NCI-H82 treated with DMSO at 0.1 percent for 48 hours (cell line): ENCODE data around the gene HLA-DPA1.
"Not testable (repeated sequence)": the region's sequence is repeated elsewhere in the genome, so short reads cannot be mapped to it uniquely, and the experiment has no call there.

Experiments
- DNase-seq: peaks from one replicate; lab custom pipeline; 2025; ENCODE audit not compliant: unreplicated experiment; lab: John Stamatoyannopoulos, UW

HLA-DPA1 gene

GRCh38 chr6:33073431-33073871, at the start of gene HLA-DPA1:
HLA-DPA1 (minus strand) TSS chr6:33073649.
- DNase-seq: no peak

DNA sequence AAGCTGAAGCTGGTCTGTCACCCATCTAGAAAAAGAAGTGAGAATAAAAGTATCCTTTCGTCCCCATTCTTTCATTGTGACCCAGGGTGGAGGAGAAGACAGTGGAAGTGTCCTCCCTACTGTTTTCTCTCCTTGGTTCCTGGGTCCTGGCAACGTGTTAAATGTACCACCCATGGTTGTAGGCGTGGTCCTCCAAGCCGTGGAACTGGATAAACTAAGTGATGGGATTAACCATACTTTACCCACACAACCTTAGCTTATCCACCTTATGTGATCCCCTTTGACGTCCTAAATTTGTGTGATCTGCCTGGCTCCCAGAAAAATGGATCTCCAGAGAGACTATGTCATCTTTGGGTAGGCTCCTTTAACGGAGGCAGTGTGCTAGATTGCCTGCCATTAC, 49.7 kb upstream of the HLA-DPA1 start:
- DNase-seq: no peak

- no peak for DNase-seq
These were observed 46.6 kb upstream of the HLA-DPA1 start for GRCh38 chr6:33120001-33120400.

DNA sequence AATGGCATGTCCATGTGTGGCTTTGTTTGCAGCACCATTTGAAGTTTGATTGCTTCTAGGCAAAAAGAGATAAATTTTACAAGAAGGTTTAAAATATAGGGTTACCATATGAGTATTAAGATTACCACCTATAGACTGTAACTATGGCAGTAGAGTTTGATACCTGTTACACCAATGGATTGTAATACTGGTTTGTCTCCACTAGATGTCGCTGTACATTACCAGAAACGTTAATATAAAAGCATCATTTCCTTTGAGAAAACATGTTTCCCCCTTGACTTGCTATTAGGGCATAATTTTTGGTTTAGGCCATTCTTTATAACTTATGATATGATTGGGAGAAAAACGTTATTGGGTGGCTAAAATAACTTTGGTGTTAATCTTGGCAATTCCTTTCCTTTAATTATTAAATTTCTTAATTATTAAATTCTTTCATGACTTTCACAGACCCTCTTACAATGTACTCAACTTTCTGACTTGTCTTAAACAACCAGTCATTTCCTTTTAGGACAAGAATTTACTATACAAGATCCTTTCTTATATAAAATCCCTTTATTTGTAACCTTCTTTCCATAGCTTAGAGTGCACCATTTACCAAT, 45.2 kb upstream of the HLA-DPA1 start:
- peak; percentile 57 for DNase-seq

- no peak for DNase-seq
These were observed 44.4 kb upstream of the HLA-DPA1 start for GRCh38 chr6:33117811-33118277.

GRCh38 chr6:33116841-33117711, 43.6 kb upstream of the HLA-DPA1 start:
- no peak for DNase-seq

- no peak for DNase-seq
These were observed 43.0 kb upstream of the HLA-DPA1 start for GRCh38 chr6:33116417-33116816.

DNA sequence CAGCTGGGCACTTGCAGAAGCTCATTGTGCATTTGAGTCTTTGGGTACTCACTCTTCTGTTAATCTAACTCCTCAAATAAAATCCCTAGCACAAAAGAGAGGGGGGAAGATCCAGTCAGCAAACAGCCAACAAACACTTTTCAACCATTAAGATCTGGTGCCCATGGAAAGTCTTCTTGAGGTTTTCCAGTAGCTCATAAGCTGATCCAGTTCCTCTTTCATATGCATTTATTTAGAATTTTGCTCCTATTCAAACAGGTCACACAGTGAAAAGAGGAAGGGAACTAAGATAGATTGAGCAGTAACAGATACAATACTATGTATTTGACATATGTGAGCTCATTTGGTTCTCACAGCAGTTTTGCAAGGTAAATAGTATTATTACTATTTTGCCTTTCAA, 41.0 kb upstream of the HLA-DPA1 start:
- DNase-seq: no peak

DNA sequence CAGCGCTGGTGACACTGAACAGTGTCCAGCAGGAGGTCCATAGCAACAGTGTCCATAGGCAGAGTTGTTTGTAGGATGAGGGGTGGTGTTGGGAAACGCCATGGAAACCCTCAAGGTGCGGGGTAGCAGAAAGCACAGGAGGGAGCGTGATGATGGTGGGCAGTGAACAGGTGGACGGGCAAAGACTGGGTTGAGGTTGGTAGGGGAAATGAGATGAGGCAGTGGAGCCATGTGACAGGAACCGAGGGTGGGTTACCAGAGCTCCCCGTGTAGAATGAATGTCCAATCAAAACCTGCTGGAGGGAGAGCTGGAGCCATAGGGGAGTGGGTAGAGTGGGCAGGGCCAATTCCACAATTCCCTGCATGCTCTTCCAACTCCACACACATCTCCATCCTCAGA, 40.3 kb upstream of the HLA-DPA1 start:
- DNase-seq: no peak

- no peak for DNase-seq
These were observed 38.7 kb upstream of the HLA-DPA1 start for GRCh38 chr6:33112148-33112547.

GRCh38 chr6:33108307-33108706, 34.9 kb upstream of the HLA-DPA1 start:
- no peak for DNase-seq

- no peak for DNase-seq
These were observed 34.2 kb upstream of the HLA-DPA1 start for GRCh38 chr6:33107641-33108040.

GRCh38 chr6:33105916-33106871, 32.7 kb upstream of the HLA-DPA1 start:
- no peak for DNase-seq

DNA sequence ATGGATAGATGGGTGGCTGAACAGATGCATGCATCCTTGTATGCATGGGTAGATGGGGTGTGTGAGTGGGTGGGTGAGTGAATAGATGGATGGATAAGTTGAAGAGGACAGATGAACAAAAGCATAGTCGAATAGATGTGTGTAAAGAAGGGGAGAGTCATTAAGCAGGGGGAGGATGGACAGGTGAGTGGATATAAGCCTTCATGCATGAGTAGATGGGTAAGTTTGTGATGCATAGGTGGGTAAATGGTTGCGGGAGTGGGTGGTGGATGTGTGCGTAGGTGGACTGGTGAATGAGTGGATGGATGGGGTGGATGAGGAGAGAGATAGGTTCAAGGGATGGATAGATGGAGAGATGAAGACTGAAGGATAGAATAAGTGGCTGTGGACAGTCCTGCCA, 31.9 kb upstream of the HLA-DPA1 start:
- no peak for DNase-seq

DNA sequence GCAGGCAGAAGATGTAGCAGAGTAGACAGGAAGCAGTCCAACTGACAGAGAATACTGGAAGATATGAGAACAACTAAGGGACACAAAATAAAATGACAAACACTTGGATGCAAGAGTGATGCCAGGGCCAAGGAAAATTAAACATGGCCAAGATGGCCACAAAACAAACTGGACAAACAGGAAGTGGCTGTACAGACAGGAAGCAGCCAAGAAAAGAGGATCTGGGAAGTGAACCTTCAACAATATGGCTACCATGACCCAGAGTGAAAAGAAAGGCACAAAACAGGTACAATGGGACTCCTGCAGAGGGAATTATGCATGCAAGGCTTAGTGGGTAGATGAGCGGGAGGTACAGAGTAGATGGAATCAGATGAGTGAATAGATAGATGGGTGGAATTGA, 31.4 kb upstream of the HLA-DPA1 start:
- no peak for DNase-seq

GRCh38 chr6:33103776-33104175, 30.3 kb upstream of the HLA-DPA1 start:
- DNase-seq: no peak

DNA sequence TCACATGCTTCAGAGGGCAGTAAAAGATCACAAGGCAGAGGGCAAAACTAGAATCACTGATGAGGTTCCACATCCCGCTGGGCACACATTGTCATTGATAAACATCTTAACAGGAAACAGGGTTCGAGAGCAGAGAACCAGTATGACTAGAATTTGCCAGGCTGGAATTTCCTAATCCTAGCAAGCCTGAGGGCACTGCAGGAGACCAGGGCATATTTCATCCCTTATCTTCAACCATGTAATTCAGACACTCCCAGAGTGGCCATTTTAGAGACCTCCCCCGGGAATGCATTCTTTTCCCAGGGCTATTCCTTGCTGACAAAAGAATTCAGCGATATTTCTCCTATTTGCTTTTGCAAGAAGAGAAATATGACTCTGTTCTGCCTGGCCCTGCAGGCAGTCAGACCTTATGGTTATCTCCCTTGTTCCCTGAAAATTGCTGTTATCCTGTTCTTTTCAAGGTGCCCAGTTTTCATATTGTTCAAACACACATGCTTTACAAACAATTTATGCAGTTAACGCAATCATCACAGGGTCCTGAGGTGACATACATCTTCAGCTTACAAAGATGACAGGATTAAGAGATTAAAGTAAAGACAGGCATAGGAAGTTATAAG, 27.8 kb upstream of the HLA-DPA1 start:
- not testable (repeated sequence) for DNase-seq

DNA sequence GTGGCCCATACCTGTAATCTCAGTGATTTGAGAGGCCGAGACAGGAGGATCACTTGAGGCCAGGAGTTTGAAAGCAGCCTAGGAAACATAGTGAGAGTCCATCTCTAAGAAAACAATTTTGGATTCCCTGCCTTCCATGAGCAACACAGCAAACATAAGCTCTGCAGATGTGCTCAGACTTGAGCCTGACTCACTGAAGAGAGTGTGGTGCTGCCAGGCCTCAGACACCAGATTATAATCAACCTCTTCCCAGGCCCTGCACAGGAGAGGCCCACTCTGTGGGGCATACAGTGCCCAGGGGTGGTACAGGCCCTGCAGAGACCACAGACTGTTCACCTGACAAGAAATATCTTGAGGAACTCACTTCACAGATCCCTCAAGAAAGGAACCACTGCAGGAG, 22.2 kb upstream of the HLA-DPA1 start:
- no peak for DNase-seq

- no peak for DNase-seq
These were observed 20.4 kb upstream of the HLA-DPA1 start for GRCh38 chr6:33093855-33094254.

- no peak for DNase-seq
These were observed 18.9 kb upstream of the HLA-DPA1 start for GRCh38 chr6:33092385-33092784.

DNA sequence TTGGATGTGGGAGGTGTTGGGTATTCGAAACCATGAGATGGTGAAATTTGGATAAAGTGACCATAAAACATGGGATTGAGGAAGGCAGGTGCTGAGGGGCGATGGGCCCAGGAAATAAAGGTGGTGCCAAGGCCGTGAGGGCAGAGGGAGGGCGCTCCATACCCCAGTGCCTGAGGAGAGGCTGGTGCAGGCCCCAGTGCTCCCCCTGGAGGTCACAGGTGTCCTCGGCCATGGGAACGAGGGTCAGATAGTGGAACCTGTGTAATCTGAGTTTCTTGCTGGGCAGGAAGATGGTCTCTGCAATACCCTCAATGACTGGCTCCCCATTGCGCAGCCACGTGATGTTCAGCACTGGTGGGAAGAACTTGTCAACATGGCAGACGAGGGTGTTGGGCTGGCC, 18.5 kb upstream of the HLA-DPA1 start:
- DNase-seq: no peak
